Activated CD8-positive, alpha-beta T cell treated with anti-CD3 and anti-CD28 coated beads, Interleukin-2, amount 10 ng/mL, durations not matched to agents 7 days and 5 days (primary cell): ENCODE data around the gene SNRNP40. TPM values are rescaled to one million over a fixed set of nuclear protein-coding genes. Genes with fewer than 3 reads are reported as not detected.
A peak's percentile ranks its signal among the peaks of the same experiment; 100 is the strongest.

Experiments
- ATAC-seq: fragments of 150-1000 bp; cut with Tn5 transposase; one replicate; pipeline ENCODE4 v1.10.0; 2021; ENCODE audit warnings: moderate library complexity
- CTCF ChIA-PET: fragments of 350-600 bp; sonication (Branson Sonifier 250); formaldehyde crosslinking; loops from one replicate; lab custom pipeline; 2021; ENCODE audit warnings: antibody characterized with exemption; lab: Charles Lee
- POLR2A ChIA-PET: fragments of 350-600 bp; sonication (Branson Sonifier 250); formaldehyde crosslinking; loops from one replicate; lab custom pipeline; 2021; ENCODE audit warnings: antibody characterized with exemption; lab: Charles Lee
- DNase-seq: peaks from one replicate; pipeline ENCODE4 v3.0.0-alpha.2; 2020
- H3K27ac Mint-ChIP-seq: one replicate; pipeline ENCODE4 v1.8.0; 2021; ENCODE audit warnings: mild to moderate bottlenecking, mixed read lengths
- H3K27me3 Mint-ChIP-seq: one replicate; pipeline ENCODE4 v1.8.0; 2021; ENCODE audit warnings: low read depth, mixed read lengths
- H3K36me3 Mint-ChIP-seq: one replicate; pipeline ENCODE4 v1.8.0; 2021; ENCODE audit warnings: low read depth, mixed read lengths
- H3K4me1 Mint-ChIP-seq: one replicate; pipeline ENCODE4 v1.8.0; 2021; ENCODE audit warnings: low read depth, mixed read lengths
- H3K4me3 Mint-ChIP-seq: one replicate; pipeline ENCODE4 v1.8.0; 2021; ENCODE audit warnings: mild to moderate bottlenecking, mixed read lengths
- H3K9me3 Mint-ChIP-seq: one replicate; pipeline ENCODE4 v1.8.0; 2022; ENCODE audit warnings: mixed read lengths; ENCODE audit not compliant: insufficient read depth
- total RNA-seq, 2 experiments: library from RNA; stranded (reverse); gene quantifications; one replicate each; pipeline ENCODE4 v1.2.3, GENCODE V29; 2021

Gene SNRNP40
- total RNA-seq, 2 experiments from 2014 or later, result 94.9 to 103 TPM

DNA sequence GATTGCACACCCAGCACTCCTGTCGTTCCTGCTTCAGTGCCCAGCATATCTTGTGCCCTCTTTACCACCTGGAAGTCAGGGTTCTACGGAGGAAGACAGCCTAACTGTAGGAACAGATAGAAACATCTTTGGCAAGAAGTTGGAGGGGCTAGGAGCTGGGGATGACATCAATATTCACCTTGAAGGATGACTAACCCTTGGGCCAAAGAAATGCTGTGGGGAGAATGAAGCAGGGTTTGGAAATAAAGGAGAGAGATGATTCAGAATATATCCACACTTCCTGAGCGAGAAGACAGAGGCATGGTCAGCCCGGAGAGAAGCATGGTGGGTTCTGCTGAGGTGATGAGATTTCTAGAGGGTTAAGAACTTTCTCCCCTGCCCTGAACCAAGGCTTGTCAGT, 52.3 kb downstream of the SNRNP40 start:
- H3K9me3 Mint-ChIP-seq, result no peaks in the 10 kb centered on the region
- H3K36me3 Mint-ChIP-seq, result peaks cover 4% of the 10 kb centered on the region
- H3K27ac Mint-ChIP-seq, result no peak overlapping the region
- ChIA-PET POLR2A (no interaction called here), CTCF (no interaction called here)
- peaks cover 10% of the 10 kb centered on the region for H3K27me3 Mint-ChIP-seq
- no peak for DNase-seq
- peaks cover 14% of the 10 kb centered on the region for H3K4me1 Mint-ChIP-seq
- no peak for ATAC-seq
- H3K4me3 Mint-ChIP-seq, result no peak overlapping the region

DNA sequence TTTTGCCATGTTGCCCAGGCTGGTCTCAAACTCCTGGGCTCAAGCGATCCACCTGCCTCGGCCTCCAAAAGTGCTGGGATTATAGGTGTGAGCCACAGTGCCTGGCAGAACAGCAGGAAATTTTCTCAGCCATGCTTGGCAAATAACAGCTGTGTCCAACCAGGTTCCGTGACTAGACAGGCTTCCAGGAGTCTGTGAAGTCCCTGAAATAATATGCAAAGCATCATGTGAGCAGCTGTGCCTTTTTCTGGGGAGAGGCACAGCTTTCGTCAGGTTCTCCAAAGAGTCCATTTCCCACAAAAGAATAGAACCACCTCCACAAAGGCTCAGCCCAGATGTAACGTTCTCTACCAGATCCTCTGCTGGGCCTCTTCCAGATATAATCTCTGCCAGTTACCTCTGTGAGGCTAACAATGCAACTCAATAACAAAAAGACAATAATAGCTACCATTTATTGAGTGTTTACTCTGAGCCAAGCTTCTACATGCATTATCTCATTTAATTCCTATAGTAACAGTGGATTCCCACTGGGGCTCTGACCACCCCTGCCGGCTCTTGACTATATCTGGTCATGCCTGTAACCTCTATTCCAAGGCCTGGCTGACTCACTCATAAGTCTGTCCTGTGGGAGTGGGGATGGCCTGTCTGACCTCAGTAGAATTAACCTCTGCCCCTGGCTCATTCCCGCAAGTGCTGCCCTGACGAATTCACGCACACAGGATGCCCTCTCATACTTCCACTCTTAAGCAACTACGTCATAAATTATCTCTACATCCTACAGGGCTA, 52.9 kb downstream of the SNRNP40 start:
- Mint-ChIP-seq H3K27ac (no peak overlapping the region), H3K36me3 (peaks cover 4% of the 10 kb centered on the region), H3K9me3 (no peaks in the 10 kb centered on the region), H3K4me3 (no peak overlapping the region), H3K4me1 (peaks cover 20% of the 10 kb centered on the region), H3K27me3 (peaks cover 16% of the 10 kb centered on the region)
- no peak for ATAC-seq
- DNase-seq, result no peak
- POLR2A ChIA-PET, result interaction anchor here (0.6 kb wide), 1 partner anchor 756 kb away, joined by 5 read pairs; no protein-coding TSS in a partner anchor
- CTCF ChIA-PET, result interaction anchor here (1.2 kb wide), 1 partner anchor 306 kb away, joined by 4 read pairs; no protein-coding TSS in a partner anchor

DNA sequence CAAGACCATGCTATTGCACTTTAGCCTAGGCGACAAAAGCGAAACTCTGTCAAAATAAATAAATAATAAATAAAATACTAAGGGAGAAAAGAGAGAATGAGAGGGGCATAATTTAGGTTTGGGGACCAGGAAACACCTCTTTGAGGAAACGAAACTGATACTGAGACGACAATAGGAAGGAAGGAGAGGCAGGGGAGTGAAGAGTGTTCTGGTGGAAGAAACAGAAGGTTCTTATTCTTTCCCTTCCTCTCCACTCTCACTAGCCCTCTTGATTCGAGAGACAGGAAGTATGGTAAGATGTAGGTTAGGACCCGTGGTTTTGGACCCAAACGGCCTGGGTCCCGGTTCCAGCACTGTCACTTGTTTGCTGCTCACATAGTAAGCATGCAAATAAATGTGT, 55.3 kb downstream of the SNRNP40 start:
- no peak overlapping the region for H3K4me3 Mint-ChIP-seq
- CTCF ChIA-PET, result no interaction called here
- DNase-seq, result peak; percentile 25
- H3K36me3 Mint-ChIP-seq, result peaks cover 4% of the 10 kb centered on the region
- ATAC-seq, result no peak
- POLR2A ChIA-PET, result no interaction called here
- no peaks in the 10 kb centered on the region for H3K9me3 Mint-ChIP-seq
- H3K27me3 Mint-ChIP-seq, result peaks cover 34% of the 10 kb centered on the region
- H3K27ac Mint-ChIP-seq, result peak overlapping the region; percentile 81
- H3K4me1 Mint-ChIP-seq, result peaks cover 22% of the 10 kb centered on the region

DNA sequence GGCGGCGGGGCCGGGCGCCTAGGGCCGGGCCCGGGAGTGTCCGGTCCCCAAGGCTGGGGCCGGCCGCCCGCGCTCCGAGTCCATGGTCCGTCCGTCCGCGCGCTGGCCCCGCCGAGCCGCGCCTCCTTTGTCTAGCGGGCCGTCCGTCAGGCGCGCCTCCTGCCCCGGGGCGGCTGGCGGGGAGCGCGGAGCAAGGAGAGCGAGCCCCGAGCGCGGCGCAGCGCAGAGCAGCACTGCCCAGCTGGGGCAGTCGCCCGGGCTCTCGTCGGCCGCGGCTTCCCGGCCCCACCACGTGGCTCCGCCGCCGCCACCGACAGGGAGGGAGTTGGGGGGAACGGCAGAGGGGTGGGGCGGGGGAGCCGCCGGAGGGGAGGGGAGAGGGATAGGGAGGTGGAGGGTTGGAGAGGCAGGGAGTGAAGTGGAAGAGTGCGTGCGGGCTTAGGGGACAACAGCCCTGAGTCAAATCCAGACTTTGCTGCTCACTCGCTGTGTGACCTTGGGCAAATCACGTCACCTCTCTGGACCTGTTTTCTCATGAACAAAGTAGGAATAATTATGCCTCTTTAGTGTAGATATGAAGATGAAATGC, 56.8 kb downstream of the SNRNP40 start, which contains the start of gene NKAIN1:
TSS of gene NKAIN1 (minus strand) at position 235 of the 589 bp plus-strand sequence. CDS start 340 bp downstream, outside the sequence.
- Mint-ChIP-seq H3K27me3 (peaks cover 44% of the 10 kb centered on the region), H3K27ac (peak within 1 kb of the TSS; percentile 32), H3K9me3 (no peaks in the 10 kb centered on the region), H3K4me3 (peak within 1 kb of the TSS; percentile 68), H3K4me1 (peaks cover 22% of the 10 kb centered on the region), H3K36me3 (peaks cover 4% of the 10 kb centered on the region)
- peak; percentile 65 for ATAC-seq
- ChIA-PET POLR2A (no interaction called here), CTCF (no interaction called here)
- no peak for DNase-seq

DNA sequence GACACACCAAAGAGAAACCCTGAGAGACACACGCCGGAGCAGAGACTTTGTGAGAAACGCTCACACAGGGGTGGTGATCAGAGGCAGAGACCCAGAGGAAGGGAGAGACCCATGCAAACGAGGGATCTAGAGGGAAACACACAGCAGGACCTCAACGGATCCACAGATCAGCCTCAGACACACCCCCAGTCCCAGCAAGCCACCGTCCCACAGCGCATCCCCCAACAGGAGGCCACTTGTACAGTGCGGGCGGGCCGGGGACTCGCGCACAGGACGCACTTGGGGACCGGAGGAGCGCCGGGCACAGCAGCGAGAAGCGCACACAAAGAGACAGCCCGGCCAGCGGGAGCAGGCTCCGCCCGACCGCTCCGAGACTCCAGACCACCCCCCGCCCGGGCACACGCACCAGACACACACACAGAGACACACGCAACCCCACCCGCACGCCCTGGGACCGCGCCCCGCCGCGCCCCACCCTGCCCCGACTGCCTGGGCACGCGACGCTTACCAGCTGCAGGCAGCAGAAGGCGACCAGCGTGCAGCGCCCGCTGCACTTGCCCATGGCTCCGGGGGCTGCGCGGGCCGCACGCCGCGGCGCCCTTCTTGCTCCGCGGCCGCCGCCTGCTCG, 57.5 kb downstream of the SNRNP40 start:
- H3K36me3 Mint-ChIP-seq, result peaks cover 4% of the 10 kb centered on the region
- ChIA-PET CTCF (no interaction called here), POLR2A (no interaction called here)
- ATAC-seq (peak; percentile 69), DNase-seq (peak; percentile 28)
- H3K27me3 Mint-ChIP-seq, result peaks cover 44% of the 10 kb centered on the region
- H3K4me3 Mint-ChIP-seq, result peak overlapping the region; percentile 68
- no peaks in the 10 kb centered on the region for H3K9me3 Mint-ChIP-seq
- H3K4me1 Mint-ChIP-seq, result peaks cover 22% of the 10 kb centered on the region
- peak overlapping the region; percentile 18 for H3K27ac Mint-ChIP-seq

DNA sequence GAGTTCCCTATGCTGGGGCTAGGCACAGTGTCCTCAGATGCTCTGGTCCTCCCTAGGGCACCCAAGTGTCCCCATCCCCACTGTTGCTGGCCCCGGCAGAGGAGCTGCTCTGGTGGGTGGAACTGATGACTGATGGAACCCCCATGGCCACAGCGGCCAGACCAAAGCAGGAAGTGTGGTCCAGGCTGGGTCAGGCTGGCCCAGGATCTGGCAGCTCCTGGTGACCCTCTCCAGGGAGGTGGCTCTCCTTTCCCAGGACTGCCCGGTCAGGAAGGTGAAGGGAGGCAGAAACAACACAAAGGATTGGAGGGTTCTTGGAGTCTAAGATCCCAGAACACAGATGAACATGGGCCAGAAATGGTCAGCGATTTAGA, 58.0 kb downstream of the SNRNP40 start:
- Mint-ChIP-seq H3K27me3 (peaks cover 44% of the 10 kb centered on the region), H3K27ac (no peak overlapping the region), H3K4me1 (peaks cover 22% of the 10 kb centered on the region), H3K9me3 (no peaks in the 10 kb centered on the region), H3K4me3 (peak overlapping the region; percentile 68), H3K36me3 (peaks cover 4% of the 10 kb centered on the region)
- POLR2A ChIA-PET, result no interaction called here
- CTCF ChIA-PET, result no interaction called here
- ATAC-seq, result no peak
- no peak for DNase-seq

DNA sequence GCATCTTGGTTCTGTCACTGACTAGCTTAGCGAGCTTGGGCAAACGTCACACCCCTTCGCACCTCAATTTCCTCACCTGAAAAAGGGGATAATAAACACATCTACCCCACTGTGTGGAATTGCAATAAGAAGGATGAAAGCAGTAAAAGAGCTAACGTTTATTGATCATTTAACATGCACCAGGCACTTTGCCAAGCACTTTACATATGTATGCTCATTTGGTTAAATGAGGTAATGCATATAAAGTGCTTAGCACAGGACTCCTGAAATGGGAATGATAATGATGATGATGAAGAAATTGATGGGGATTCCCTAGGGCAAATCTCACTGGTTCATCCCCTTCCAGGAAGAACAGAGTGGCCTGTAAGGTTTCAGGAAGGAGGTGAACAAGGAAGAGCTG, 61.7 kb downstream of the SNRNP40 start:
- H3K27me3 Mint-ChIP-seq, result peaks cover 35% of the 10 kb centered on the region
- ChIA-PET POLR2A (no interaction called here), CTCF (no interaction called here)
- H3K4me1 Mint-ChIP-seq, result peaks cover 8% of the 10 kb centered on the region
- ATAC-seq (no peak), DNase-seq (no peak)
- no peaks in the 10 kb centered on the region for H3K9me3 Mint-ChIP-seq
- H3K27ac Mint-ChIP-seq, result no peak overlapping the region
- no peak overlapping the region for H3K4me3 Mint-ChIP-seq
- H3K36me3 Mint-ChIP-seq, result no peaks in the 10 kb centered on the region

DNA sequence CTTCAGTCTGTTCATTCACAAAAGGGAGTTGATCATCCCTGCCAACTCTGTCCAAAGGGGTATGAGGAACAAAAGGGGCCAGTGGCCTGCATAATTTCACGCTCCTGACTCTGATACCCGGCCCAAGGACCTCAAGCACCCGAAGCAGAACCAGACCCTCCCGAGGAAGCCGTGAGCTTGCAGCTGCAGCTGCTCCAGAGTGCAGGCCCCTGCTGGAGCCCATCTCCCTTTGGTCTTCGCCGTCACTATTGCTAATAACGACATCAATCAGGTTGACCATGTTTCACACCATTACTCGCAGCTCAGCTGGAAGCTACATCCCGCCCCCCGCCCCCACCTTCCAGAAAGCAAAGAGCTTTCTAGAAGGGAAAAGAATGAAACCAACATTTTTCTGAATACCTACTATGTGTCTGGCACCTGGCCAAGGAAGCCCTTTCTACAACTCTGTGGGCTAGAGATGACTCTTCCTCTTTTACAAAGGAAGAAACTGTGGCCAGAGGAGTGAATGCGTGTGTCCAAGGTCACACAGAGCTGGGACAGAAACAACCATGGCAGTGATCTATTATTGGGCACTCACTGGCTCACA, 62.4 kb downstream of the SNRNP40 start:
- Mint-ChIP-seq H3K4me3 (no peak overlapping the region), H3K27ac (no peak overlapping the region), H3K9me3 (no peaks in the 10 kb centered on the region), H3K27me3 (peaks cover 34% of the 10 kb centered on the region), H3K4me1 (peaks cover 7% of the 10 kb centered on the region), H3K36me3 (no peaks in the 10 kb centered on the region)
- ATAC-seq, result no peak
- POLR2A ChIA-PET, result no interaction called here
- DNase-seq, result no peak
- CTCF ChIA-PET, result interaction anchor here (1.6 kb wide), 1 partner anchor 50 kb away, joined by 5 read pairs; no protein-coding TSS in a partner anchor

DNA sequence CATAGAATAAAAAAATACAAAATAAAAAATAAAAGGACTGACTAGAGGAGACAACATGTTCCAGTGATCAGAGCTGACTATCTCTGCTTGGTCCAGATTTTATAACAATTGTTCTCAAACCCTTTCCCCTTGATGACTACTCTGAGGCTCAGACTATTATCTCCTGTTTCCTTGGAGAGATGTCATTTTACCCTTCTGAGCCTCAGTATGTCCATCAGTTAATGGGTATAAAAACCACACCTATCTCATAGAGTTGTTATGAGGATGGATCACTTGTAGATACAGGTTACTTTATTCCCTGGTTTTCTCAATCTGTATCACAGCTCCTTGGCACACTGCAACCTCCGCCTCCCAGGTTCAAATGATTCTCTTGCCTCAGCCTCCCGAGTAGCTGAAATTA, 63.9 kb downstream of the SNRNP40 start:
- Mint-ChIP-seq H3K27me3 (peaks cover 19% of the 10 kb centered on the region), H3K27ac (no peak overlapping the region), H3K9me3 (no peaks in the 10 kb centered on the region), H3K4me3 (no peak overlapping the region), H3K4me1 (no peaks in the 10 kb centered on the region), H3K36me3 (no peaks in the 10 kb centered on the region)
- ATAC-seq (no peak), DNase-seq (no peak)
- POLR2A ChIA-PET, result no interaction called here
- CTCF ChIA-PET, result no interaction called here

DNA sequence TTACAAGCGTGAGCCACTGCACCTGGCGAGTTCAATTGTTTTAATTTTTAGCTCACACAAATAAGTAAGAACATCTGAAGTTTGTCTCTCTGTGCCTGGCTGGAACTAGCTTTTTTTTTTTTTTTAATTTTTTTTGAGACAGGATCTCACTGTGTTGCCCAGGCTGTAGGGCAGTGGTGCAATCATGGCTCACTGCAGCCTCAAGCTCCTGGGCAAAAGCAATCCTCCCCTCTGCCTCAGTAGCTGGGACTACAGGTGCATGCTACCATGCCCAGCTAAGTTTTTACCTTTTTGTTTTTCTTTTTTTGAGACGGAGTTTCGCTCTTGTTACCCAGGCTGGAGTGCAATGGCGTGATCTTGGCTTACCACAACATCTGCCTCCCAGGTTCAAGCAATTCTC, 64.8 kb downstream of the SNRNP40 start:
- Mint-ChIP-seq H3K27me3 (peaks cover 15% of the 10 kb centered on the region), H3K4me3 (no peak overlapping the region), H3K36me3 (no peaks in the 10 kb centered on the region), H3K4me1 (no peaks in the 10 kb centered on the region), H3K9me3 (no peaks in the 10 kb centered on the region), H3K27ac (no peak overlapping the region)
- ATAC-seq, result no peak
- ChIA-PET POLR2A (no interaction called here), CTCF (no interaction called here)
- no peak for DNase-seq

DNA sequence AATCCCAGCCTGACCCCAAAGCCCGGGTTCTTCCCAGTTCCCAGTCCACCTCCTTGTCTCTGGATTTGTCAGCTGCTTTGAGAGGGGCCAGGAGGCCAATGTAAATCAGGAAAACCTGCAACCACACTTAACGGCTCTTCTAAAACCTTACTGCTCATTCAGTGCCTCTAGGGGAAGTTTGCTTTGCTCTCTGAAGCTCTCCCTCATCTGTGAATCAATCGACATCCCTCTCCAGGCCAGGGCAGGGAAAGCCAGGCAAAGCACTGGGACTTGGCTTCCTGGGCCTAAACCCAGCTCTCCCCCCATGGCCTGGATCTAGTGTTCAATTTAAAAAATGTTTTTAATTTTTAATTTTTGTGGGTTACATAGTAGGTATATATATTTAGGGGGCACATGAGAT, 66.2 kb downstream of the SNRNP40 start:
- no peak for DNase-seq
- H3K27me3 Mint-ChIP-seq, result peaks cover 6% of the 10 kb centered on the region
- H3K27ac Mint-ChIP-seq, result no peak overlapping the region
- H3K4me3 Mint-ChIP-seq, result no peak overlapping the region
- H3K4me1 Mint-ChIP-seq, result no peaks in the 10 kb centered on the region
- no peak for ATAC-seq
- H3K9me3 Mint-ChIP-seq, result no peaks in the 10 kb centered on the region
- H3K36me3 Mint-ChIP-seq, result no peaks in the 10 kb centered on the region
- ChIA-PET CTCF (no interaction called here), POLR2A (no interaction called here)
